Stimulated activated CD8-positive, alpha-beta memory T cell treated with anti-CD3 and anti-CD28 coated beads, Interleukin-15, amount 100 ng/mL, for 24 hours (primary cell): Measurements from ENCODE around the gene ZMIZ1.

ENCODE experiments used
- DNase-seq: peaks from one replicate; pipeline ENCODE4 v3.0.0-alpha.2; 2020; ENCODE audit warnings: low read depth

ZMIZ1 gene

GRCh38 chr10:79342811-79343561, 274.2 kb downstream of the ZMIZ1 start:
- no peak for DNase-seq

- DNase-seq = no peak
Observed at GRCh38 chr10:79344502-79345195, 275.9 kb downstream of the ZMIZ1 start.

- DNase-seq = no peak
Observed at GRCh38 chr10:79345241-79346011, 276.7 kb downstream of the ZMIZ1 start.

GRCh38 chr10:79346012-79346340, 277.2 kb downstream of the ZMIZ1 start:
- DNase-seq = no peak

- DNase-seq = no peak
Observed at GRCh38 chr10:79346388-79347225, 277.8 kb downstream of the ZMIZ1 start.

- peak; percentile 89 for DNase-seq
Observed at GRCh38 chr10:79347226-79347893, 278.6 kb downstream of the ZMIZ1 start, which contains the start of gene PPIF. Gene PPIF (plus strand): TSS chr10:79347469. CDS start chr10:79347549, 80 bp downstream.

- peak; percentile 52 for DNase-seq
Observed at GRCh38 chr10:79347894-79348639, 279.3 kb downstream of the ZMIZ1 start.

- DNase-seq = no peak
Observed at GRCh38 chr10:79348640-79348988, 279.8 kb downstream of the ZMIZ1 start.

- no peak for DNase-seq
Observed at GRCh38 chr10:79349072-79349491, 280.3 kb downstream of the ZMIZ1 start.

- no peak for DNase-seq
Observed at GRCh38 chr10:79349766-79350406, 281.1 kb downstream of the ZMIZ1 start.

- no peak for DNase-seq
Observed at GRCh38 chr10:79350407-79351154, 281.8 kb downstream of the ZMIZ1 start.

GRCh38 chr10:79351332-79351731, 282.6 kb downstream of the ZMIZ1 start:
- DNase-seq = no peak

GRCh38 chr10:79352035-79352877, 283.5 kb downstream of the ZMIZ1 start:
- no peak for DNase-seq

- no peak for DNase-seq
Observed at GRCh38 chr10:79353000-79353406, 284.2 kb downstream of the ZMIZ1 start.

- no peak for DNase-seq
Observed at GRCh38 chr10:79353726-79354125, 285.0 kb downstream of the ZMIZ1 start.

GRCh38 chr10:79354141-79354540, 285.4 kb downstream of the ZMIZ1 start:
- DNase-seq = no peak

- DNase-seq = no peak
Observed at GRCh38 chr10:79354615-79355014, 285.8 kb downstream of the ZMIZ1 start.

GRCh38 chr10:79355420-79356017, 286.8 kb downstream of the ZMIZ1 start:
- DNase-seq = no peak
